OCI-LY7 (cell line): Measurements from ENCODE around the gene HSPB7. TPM values are rescaled to one million over a fixed set of nuclear protein-coding genes. Genes with fewer than 3 reads are reported as not detected.

Experiments
- BruUV-seq: library from RNA; stranded (reverse); fragments of 400-500 nt; replicated peaks from 2 replicates; lab custom pipeline; 2021; lab: Mats Ljungman, UMichigan
- CTCF ChIA-PET: fragments of 300-600 bp; sonication (Branson Sonifier 250); formaldehyde crosslinking; loops from one replicate; lab custom pipeline; 2022; ENCODE audit warnings: antibody characterized with exemption; ENCODE audit not compliant: unreplicated experiment; lab: Charles Lee
- POLR2A ChIA-PET: fragments of 300-600 bp; sonication (Branson Sonifier 250); formaldehyde crosslinking; loops from one replicate; lab custom pipeline; 2022; ENCODE audit warnings: antibody characterized with exemption; lab: Charles Lee
- DNase-seq: peaks from one replicate; pipeline ENCODE4 v3.0.0-alpha.2; 2015; ENCODE audit warnings: low spot score
- H2AFZ ChIP-seq: fragments of 200-600 bp; sonication (generic), shearing (Covaris generic); 2 replicates; pipeline ENCODE4 v1.6.1; 2014; ENCODE audit warnings: mild to moderate bottlenecking, antibody characterized with exemption, low read length, moderate library complexity
- H3K27ac ChIP-seq: fragments of 200-600 bp; sonication (generic); 2 replicates; pipeline ENCODE4 v1.5.1; 2014; ENCODE audit warnings: mixed run types, low read depth, mild to moderate bottlenecking, moderate library complexity, low read length, inconsistent platforms; ENCODE audit not compliant: poor library complexity, severe bottlenecking
- H3K36me3 ChIP-seq: fragments of 200-600 bp; sonication (generic); 2 replicates; pipeline ENCODE4 v1.6.1; 2014; ENCODE audit warnings: mild to moderate bottlenecking, antibody characterized with exemption, low read length, moderate library complexity, mixed read lengths; ENCODE audit not compliant: insufficient read depth
- H3K4me1 ChIP-seq: fragments of 200-600 bp; sonication (generic); 2 replicates; pipeline ENCODE4 v1.5.1; 2014; ENCODE audit warnings: mild to moderate bottlenecking, low read length; ENCODE audit not compliant: insufficient read depth, poor library complexity, severe bottlenecking
- H3K4me2 ChIP-seq: fragments of 200-600 bp; sonication (generic); 2 replicates; pipeline ENCODE4 v1.6.1; 2014; ENCODE audit warnings: mild to moderate bottlenecking, low read length
- H3K4me3 ChIP-seq: fragments of 200-600 bp; sonication (generic); 2 replicates; pipeline ENCODE4 v1.5.1; 2014; ENCODE audit warnings: mild to moderate bottlenecking, low read depth, low read length; ENCODE audit not compliant: poor library complexity, severe bottlenecking
- H3K79me2 ChIP-seq: fragments of 200-600 bp; sonication (generic); 2 replicates; pipeline ENCODE4 v1.6.1; 2016; ENCODE audit warnings: low read depth, mild to moderate bottlenecking, low read length, moderate library complexity, mixed read lengths; ENCODE audit not compliant: insufficient read depth
- H3K9me2 ChIP-seq: fragments of 200-600 bp; sonication (generic); 2 replicates; pipeline ENCODE4 v1.6.1; 2016; ENCODE audit warnings: mild to moderate bottlenecking, low read length, mixed read lengths; ENCODE audit not compliant: insufficient read depth
- H3K9me3 ChIP-seq: fragments of 200-600 bp; sonication (generic); 2 replicates; pipeline ENCODE4 v1.6.1; 2014; ENCODE audit warnings: mild to moderate bottlenecking, mixed run types, low read length, mixed read lengths
- H4K20me1 ChIP-seq: fragments of 200-600 bp; sonication (generic); 2 replicates; pipeline ENCODE4 v1.6.1; 2014; ENCODE audit warnings: mild to moderate bottlenecking, antibody characterized with exemption, low read length, moderate library complexity, mixed read lengths; ENCODE audit not compliant: insufficient read depth
- EZH2phosphoT487 ChIP-seq: fragments of 200-600 bp; sonication (generic); IDR thresholded peaks from 2 replicates; pipeline ENCODE4 v1.6.1; 2018; ENCODE audit warnings: low read depth, borderline replicate concordance, mild to moderate bottlenecking, mixed run types, antibody characterized with exemption, low read length, moderate library complexity, mixed read lengths
- intact Hi-C: fragments of 100-400 bp; cut with micrococcal nuclease; formaldehyde crosslinking; loops from one replicate; pipeline ENCODE4 v1.10.0; 2022; ENCODE audit not compliant: unreplicated experiment
- total RNA-seq, 2 experiments: library from RNA; depleted of rRNA in 1 of 2; stranded (reverse); fragments of >200 nt in 1 of 2; shearing (Covaris generic) in 1 of 2; gene quantifications; 2 replicates each; pipeline ENCODE4 v1.2.3, GENCODE V29; 2014 to 2022
- TF ChIP-seq, protein P1 (sequence below): fragments of 200-600 bp; sonication (generic); conservative IDR thresholded peaks from 2 replicates; pipeline ENCODE4 v1.5.1; 2014; ENCODE audit warnings: mild to moderate bottlenecking, antibody characterized with exemption, low read length, moderate library complexity, mixed read lengths

Gene HSPB7
- total RNA-seq, 2 experiments from 2014 or later, result not detected

- Histone ChIP-seq H3K36me3 (no peaks in the 10 kb centered on the region), H3K27ac (no peak overlapping the region), H3K9me2 (no peaks in the 10 kb centered on the region), H3K4me1 (peaks cover 21% of the 10 kb centered on the region), H3K4me2 (no peak overlapping the region; the same call in 1 of the 2 replicates), H3K4me3 (no peak overlapping the region), H2AFZ (no peak overlapping the region), H3K79me2 (no peaks in the 10 kb centered on the region), H3K9me3 (no peaks in the 10 kb centered on the region), H4K20me1 (no peaks in the 10 kb centered on the region)
- intact Hi-C loops, result no loop called here
- no peak for TF ChIP-seq EZH2phosphoT487
- TF ChIP-seq, protein P1, sequence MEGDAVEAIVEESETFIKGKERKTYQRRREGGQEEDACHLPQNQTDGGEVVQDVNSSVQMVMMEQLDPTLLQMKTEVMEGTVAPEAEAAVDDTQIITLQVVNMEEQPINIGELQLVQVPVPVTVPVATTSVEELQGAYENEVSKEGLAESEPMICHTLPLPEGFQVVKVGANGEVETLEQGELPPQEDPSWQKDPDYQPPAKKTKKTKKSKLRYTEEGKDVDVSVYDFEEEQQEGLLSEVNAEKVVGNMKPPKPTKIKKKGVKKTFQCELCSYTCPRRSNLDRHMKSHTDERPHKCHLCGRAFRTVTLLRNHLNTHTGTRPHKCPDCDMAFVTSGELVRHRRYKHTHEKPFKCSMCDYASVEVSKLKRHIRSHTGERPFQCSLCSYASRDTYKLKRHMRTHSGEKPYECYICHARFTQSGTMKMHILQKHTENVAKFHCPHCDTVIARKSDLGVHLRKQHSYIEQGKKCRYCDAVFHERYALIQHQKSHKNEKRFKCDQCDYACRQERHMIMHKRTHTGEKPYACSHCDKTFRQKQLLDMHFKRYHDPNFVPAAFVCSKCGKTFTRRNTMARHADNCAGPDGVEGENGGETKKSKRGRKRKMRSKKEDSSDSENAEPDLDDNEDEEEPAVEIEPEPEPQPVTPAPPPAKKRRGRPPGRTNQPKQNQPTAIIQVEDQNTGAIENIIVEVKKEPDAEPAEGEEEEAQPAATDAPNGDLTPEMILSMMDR, result no peak
- no peak for DNase-seq
- BruUV-seq, result no TSS peak
- POLR2A ChIA-PET, result interaction anchor here (0.5 to 0.6 kb wide), 2 partner anchors 28 to 1148 kb away, joined by 3 read pairs; no protein-coding TSS in a partner anchor
- CTCF ChIA-PET, result no interaction called here
Observed at GRCh38 chr1:16014509-16015482, 3.0 kb downstream of the HSPB7 start.

DNA sequence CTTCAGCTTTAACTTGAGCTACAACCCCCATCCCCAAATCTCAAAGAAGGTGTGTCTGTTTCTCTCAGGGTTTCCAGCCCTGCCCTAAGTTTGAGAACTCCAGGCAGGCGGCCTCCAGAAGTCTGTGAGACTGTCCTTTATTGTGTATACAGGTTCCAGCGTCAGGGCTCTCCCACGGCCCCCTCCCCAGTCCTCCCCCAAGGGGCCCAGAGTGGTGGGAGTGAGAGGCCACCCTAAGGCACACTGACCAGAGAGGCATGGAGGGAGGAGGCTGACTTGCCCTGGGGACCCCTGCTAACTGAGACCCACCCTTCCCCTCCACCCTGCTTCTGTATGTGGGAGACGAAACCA, 4.0 kb downstream of the HSPB7 start:
- Histone ChIP-seq H3K9me3 (no peaks in the 10 kb centered on the region), H3K4me2 (no peak overlapping the region), H3K4me3 (no peak overlapping the region), H3K79me2 (no peaks in the 10 kb centered on the region), H2AFZ (no peak overlapping the region), H3K9me2 (no peaks in the 10 kb centered on the region), H3K4me1 (peaks cover 21% of the 10 kb centered on the region), H4K20me1 (no peaks in the 10 kb centered on the region), H3K27ac (no peak overlapping the region), H3K36me3 (no peaks in the 10 kb centered on the region)
- no TSS peak for BruUV-seq
- intact Hi-C loops, result no loop called here
- CTCF ChIA-PET, result no interaction called here
- DNase-seq, result no peak
- POLR2A ChIA-PET, result interaction anchor here (1.0 kb wide), 1 partner anchor 32 kb away, joined by 3 read pairs; no protein-coding TSS in a partner anchor
- TF ChIP-seq, protein P1, result no peak
- no peak for TF ChIP-seq EZH2phosphoT487
